ENCODE data around the gene ANKRD66.
"Not testable (repeated sequence)": the region's sequence is repeated elsewhere in the genome, so short reads cannot be mapped to it uniquely, and the experiment has no call there.

ANKRD66 gene

GRCh38 chr6:46751658-46752057 lies 4.9 kb downstream of the ANKRD66 start:
- DNase-seq (ENCODE audit: extremely low read depth in 1 of 2, low read depth in 1 of 2) = no peak

- DNase-seq (ENCODE audit: extremely low read depth in 1 of 2, low read depth in 1 of 2) = no peak
Measured at GRCh38 chr6:46755865-46756264, 9.1 kb downstream of the ANKRD66 start.

- DNase-seq (ENCODE audit: extremely low read depth in 1 of 2, low read depth in 1 of 2) = no peak
Measured at GRCh38 chr6:46756469-46757213, 9.9 kb downstream of the ANKRD66 start.

GRCh38 chr6:46757214-46757596 lies 10.5 kb downstream of the ANKRD66 start:
- DNase-seq (ENCODE audit: extremely low read depth in 1 of 2, low read depth in 1 of 2) = no peak

DNA sequence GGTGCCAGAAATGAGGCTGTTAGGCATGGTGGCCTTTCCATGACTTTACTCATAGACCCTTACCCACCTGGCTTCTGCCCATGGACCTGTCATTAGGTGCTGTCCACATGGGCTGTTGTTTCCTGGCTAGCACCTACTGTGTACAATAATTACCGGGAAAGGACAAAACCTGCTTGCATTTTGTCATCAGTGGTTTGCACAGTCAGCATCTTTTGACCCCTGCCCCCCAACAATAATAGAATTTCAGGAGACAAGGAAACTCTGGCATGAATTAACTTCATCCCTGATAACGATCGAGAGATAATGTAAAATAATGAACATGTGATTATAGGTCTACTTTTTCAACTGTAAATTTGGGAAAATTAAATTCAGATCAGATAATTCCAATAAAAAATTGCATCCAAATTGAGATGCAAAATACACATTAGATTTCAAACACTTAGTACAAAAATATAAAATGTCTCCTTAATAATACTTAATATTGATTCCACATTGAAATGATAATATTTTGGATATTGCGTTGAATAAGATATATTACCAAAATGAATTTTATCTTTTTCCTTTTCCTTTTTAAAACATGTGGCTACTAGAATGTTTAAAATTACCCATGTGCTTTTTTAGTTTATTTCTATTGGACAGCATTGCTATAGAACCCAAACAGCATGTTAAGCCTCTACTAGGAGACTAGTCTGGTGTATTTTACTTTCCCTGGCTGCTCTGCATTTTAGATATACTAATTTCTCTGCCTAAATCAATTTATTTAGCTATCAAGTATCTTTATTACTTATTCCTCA lies 12.4 kb downstream of the ANKRD66 start:
- DNase-seq (ENCODE audit: extremely low read depth in 1 of 2, low read depth in 1 of 2) = no peak

- no peak for DNase-seq (ENCODE audit: extremely low read depth in 1 of 2, low read depth in 1 of 2)
Measured at GRCh38 chr6:46760925-46761324, 14.2 kb downstream of the ANKRD66 start.

- DNase-seq (ENCODE audit: extremely low read depth in 1 of 2, low read depth in 1 of 2) = no peak
Measured at GRCh38 chr6:46763466-46763865, 16.7 kb downstream of the ANKRD66 start.

DNA sequence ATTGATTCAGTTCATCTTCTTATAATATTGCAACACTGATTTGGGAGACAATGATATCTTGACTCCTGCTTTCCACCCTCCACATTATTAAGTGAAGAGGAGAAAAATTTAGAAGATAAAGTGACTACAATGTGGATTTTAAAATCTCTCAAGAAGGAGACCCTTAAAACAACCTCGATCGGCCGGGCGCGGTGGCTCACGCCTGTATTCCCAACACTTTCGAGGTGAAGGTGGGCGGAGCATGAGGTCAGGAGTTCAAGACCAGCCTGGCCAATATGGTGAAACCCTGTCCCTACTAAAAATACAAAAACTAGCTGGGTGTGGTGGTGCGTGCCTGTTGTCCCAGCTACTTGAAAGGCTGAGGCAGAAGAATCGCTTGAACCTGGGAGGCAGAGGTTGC lies 17.5 kb downstream of the ANKRD66 start:
- DNase-seq (ENCODE audit: extremely low read depth in 1 of 2, low read depth in 1 of 2) = not testable (repeated sequence)

DNA sequence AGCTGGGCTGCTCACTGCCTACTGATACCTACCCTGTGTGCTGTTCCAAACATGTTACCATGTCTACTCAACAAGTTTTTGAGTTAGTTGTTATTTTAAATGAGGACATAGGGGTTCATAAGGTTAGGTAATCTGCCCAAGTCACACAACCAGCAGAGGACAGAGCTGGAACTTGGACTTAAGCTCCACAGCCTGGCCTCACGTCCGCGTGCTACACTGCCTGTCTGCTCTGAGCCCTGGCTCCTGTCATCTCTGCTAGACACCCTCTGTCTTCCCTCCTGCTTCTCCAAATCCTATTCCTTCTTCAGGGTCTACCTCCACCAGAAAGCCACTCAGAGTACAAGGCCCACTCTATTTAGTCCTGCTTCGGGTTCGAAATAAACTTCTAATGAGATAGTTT lies 18.2 kb downstream of the ANKRD66 start:
- no peak for DNase-seq (ENCODE audit: extremely low read depth in 1 of 2, low read depth in 1 of 2)

- DNase-seq (ENCODE audit: extremely low read depth in 1 of 2, low read depth in 1 of 2) = no peak
Measured at GRCh38 chr6:46772016-46772415, 25.3 kb downstream of the ANKRD66 start.

GRCh38 chr6:46772762-46773161 lies 26.0 kb downstream of the ANKRD66 start:
- DNase-seq (ENCODE audit: extremely low read depth in 1 of 2, low read depth in 1 of 2) = no peak

- DNase-seq (ENCODE audit: extremely low read depth in 1 of 2, low read depth in 1 of 2) = no peak
Measured at GRCh38 chr6:46773201-46773855, 26.6 kb downstream of the ANKRD66 start.

DNA sequence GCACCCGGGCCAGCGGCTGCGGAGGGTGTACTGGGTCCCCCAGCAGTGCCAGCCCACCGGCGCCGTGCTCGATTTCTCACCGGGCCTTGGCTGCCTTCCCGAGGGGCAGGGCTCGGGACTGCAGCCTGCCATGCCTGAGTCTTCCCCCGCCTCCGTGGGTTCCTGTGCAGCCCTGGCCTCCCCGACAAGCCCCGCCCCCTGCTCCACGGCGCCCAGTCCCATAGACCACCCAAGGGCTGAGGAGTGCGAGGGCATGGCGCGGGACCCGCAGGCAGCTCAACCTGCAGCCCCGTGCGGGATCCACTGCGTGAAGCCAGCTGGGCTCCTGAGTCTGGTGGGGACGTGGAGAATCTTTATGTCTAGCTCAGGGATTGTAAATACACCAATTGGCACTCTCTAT lies 28.0 kb downstream of the ANKRD66 start:
- not testable (repeated sequence) for DNase-seq (ENCODE audit: extremely low read depth in 1 of 2, low read depth in 1 of 2)

DNA sequence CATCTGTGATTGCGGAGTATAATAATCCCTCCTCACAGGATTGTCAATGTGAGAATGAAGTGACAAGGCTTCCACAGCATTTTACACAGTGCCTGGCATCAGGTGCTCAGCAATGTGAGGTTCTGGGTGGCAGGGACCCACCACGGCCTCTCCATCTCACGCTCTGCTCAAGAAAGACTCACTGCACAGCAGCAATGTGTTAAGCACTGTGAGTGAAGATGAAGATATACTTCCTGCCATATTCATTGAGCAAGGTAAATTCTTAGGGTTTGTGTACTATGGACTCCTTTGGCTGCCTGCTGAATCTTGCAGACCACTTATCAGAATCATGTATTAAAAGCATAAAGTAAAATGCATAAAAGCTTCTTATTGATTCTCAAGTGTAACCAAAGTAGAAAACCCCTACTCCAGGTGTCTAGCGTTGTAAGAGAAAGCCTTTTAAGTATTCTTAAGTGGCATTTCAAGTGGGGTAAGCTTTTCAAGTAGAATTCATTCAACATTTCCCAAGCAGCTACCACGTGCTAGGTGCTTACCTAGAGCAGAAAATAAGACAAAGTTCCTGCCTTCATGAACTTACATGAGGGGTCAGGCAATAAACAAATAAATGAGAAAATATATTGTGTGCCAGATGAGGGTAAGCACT lies 29.5 kb downstream of the ANKRD66 start:
- no peak for DNase-seq (ENCODE audit: extremely low read depth in 1 of 2, low read depth in 1 of 2)

GRCh38 chr6:46777476-46778346 lies 31.0 kb downstream of the ANKRD66 start:
- no peak for DNase-seq (ENCODE audit: extremely low read depth in 1 of 2, low read depth in 1 of 2)

DNA sequence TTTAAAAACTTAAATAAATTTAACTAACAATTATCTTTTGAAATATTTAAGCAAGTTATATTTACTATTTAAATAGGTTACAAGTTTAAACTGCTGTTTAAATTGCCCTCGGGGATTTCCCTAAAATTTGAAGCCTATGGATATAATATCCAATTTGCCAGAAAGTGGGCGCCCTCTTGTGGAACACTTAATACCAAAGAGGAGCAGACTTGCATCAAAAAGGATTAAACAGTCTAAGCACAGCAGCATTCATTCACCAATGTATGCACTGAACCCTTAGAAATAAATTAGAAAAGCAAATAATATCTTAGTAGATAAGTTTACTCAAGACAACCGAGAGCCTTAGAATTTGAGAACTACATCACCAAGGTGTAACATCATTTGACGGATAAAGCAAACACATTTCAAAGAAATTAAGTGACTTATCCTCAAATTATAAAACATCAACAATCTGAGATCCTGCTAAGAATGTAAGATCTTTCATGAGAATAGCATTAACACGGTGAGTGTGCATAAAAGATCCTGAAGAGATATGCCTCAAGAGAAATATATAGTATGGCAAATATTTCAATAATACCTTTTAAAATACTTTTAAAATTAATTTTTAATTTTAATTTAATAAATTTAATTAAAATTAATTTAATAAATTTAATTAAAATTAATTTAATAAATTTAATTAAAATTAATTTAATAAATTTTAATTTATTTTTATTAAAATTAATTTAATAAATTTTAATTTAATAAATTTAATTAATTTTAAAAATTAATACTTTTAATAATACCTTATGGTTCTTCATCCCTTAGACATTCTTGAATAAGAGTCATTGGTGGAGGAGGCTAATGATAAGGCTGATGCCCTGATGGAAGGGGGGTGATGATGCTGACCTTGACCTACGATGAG lies 35.0 kb downstream of the ANKRD66 start:
- DNase-seq (ENCODE audit: extremely low read depth in 1 of 2, low read depth in 1 of 2) = no peak

DNA sequence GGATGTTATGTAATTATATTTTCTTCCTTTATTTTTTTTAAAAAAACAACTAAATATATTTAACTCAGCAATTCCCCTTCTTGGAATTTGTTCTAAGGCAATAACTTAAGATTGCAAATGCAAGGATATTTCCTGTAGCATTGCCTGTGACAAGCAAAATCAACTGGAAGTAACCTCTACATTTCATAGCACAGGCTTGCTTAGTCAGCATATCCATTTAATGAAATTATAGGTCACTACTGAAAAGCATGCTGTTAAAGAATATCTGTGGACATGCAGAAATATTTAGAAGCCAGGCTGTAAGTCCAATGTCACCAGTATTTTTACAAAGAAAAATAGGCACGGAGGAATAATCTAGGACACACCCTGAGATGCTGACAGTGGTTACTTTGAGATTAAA lies 37.8 kb downstream of the ANKRD66 start:
- no peak for DNase-seq (ENCODE audit: extremely low read depth in 1 of 2, low read depth in 1 of 2)

- no peak for DNase-seq (ENCODE audit: extremely low read depth in 1 of 2, low read depth in 1 of 2)
Measured at GRCh38 chr6:46787871-46788540, 41.3 kb downstream of the ANKRD66 start.

DNA sequence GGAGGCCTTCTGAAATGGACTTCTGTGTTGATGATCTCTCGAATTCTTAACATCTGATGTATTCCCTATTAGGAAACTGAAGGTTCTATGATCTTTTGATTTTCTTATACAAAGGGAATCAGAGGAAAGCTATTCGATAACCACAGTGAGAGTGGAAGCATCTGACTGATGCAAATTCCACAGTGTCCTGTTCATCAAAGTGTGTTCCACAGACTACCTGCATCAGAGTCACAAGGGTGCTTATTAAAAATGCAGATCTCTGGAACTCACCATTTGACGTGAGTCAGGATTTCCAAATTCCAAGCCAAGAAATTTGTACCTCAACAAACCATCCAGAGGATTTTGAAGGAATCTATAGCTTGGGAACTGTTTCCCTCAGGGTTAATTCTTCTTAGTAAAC lies 42.1 kb downstream of the ANKRD66 start:
- no peak for DNase-seq (ENCODE audit: extremely low read depth in 1 of 2, low read depth in 1 of 2)
